GM04504 (cell line): ENCODE data around the gene CYB5RL.
"Not testable (repeated sequence)": the region's sequence is repeated elsewhere in the genome, so short reads cannot be mapped to it uniquely, and the experiment has no call there.

Experiments
- DNase-seq: peaks from one replicate; pipeline ENCODE4 v3.0.0-alpha.2; 2012; ENCODE audit warnings: low read depth

Gene CYB5RL

GRCh38 chr1:54199765-54200518, at the start of gene CYB5RL, which contains the start of gene MRPL37:
TSS of gene CYB5RL (minus strand) at chr1:54200030. CDS start at chr1:54195616, 4,414 bp downstream.
TSS of gene MRPL37 (plus strand) at chr1:54200167. CDS start at chr1:54200244, 77 bp downstream.
- DNase-seq = peak; percentile 92

DNA sequence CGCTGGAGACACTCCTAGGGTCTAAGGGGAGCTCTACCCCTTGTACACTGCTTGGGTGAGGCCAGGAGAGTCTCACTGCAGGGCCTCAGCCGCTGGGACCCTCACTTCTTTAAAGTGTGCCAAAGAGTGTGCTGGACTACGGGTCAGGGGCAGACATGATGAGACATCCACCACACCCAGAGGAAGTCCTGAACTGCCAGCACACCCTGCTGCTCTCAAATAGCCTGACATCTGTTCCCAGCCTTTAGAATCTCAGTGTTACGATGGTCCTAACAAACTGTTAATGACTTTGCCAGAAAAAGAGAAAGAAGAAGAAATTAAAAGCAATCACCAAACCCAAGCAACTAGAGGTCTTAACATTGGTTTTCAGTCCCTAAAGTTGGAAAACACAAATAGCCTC, 49.1 kb upstream of the CYB5RL start:
- DNase-seq = peak; percentile 6

DNA sequence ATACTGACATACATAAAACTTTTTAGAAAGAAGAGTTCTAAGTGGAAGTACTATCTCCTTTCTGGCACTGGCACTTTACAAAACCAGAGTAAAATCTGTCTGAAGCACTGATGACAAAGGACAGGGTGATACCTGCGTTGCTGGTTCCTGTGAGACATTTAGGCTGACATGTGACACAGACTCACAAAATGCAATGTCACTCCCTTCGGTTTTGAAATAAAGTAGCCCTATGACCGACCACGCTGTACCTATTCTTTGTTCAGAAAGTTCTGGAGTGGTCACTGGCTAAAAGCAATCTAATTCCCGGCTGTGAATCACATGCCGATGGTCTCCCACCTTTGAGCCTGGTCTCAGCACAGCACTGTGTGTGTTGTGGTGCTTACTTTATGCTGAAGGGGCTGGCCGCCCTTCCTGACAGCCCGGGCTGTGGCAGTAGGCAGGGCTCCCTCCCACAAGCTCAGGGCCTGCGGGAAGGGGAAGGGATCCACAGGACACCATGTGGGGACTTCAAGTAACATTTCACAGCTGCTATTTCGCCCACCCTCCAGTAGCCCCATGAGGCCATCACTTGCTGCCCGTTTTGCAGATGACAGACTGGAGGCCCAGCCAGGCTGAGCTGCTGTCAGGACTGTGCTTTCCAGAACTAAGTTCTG, 48.2 kb upstream of the CYB5RL start:
- DNase-seq = no peak

- no peak for DNase-seq
These were observed 46.4 kb upstream of the CYB5RL start for GRCh38 chr1:54246116-54246721.

- DNase-seq = no peak
These were observed 45.7 kb upstream of the CYB5RL start for GRCh38 chr1:54245501-54245900.

- no peak for DNase-seq
These were observed 44.8 kb upstream of the CYB5RL start for GRCh38 chr1:54244655-54245054.

DNA sequence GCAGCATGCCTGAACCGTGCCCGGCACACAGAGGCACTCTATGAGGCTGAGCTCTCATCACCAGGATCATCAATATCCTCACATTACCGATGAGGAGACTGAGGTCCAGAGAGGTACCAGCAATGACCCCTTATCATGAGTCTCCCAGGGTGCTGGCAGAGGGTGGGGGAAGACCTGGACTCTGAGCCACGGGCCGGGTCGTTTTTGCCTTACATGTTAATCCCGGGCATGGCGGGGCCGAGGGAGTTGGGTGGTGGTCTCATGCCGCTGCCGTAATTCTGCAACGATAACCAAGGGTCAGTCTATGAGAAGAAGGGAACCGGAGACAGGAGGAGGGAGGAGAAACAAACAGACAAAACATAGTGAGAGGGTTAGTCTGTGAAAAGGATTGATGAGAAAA, 43.2 kb upstream of the CYB5RL start:
- DNase-seq = no peak

GRCh38 chr1:54241364-54241763, 41.5 kb upstream of the CYB5RL start:
- DNase-seq = no peak

GRCh38 chr1:54240741-54241335, 41.0 kb upstream of the CYB5RL start:
- no peak for DNase-seq

DNA sequence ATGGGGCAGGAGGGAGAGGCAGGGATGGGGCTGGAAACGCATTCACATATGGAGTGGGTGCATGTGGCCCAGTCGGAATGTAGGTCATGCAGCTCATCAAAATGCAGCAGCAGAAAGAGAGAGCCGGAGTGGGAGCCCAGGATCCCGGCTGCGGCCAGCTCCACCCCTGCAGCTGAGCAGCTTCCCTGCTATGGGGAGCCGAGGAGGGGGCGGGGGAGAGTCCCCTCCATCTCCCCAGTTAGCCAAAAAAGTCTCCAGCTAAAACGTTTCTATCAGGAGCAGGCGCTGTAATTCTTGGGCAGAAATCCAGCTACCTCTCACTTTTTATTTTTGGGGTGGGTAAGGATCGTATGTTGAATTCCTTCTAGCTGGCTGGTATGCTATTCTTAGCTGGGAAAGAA, 39.8 kb upstream of the CYB5RL start:
- no peak for DNase-seq

DNA sequence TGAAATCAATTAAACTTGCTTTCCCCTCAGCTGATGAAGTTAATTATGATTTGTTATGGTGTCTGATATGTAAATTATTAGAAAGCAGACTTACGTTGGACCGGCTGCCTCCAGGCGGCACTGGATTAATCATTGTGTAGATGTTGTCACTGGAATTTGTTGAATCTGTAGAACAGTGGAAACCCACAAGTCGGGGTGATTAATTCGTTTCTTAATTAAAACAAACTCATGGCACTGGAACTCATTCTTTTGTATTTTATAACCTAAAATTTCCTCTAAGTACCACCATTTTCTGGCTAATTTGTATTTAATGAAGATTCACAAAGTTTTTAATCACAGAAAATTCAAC, 39.2 kb upstream of the CYB5RL start:
- DNase-seq = no peak

- DNase-seq = no peak
These were observed 38.7 kb upstream of the CYB5RL start for GRCh38 chr1:54238353-54239034.

DNA sequence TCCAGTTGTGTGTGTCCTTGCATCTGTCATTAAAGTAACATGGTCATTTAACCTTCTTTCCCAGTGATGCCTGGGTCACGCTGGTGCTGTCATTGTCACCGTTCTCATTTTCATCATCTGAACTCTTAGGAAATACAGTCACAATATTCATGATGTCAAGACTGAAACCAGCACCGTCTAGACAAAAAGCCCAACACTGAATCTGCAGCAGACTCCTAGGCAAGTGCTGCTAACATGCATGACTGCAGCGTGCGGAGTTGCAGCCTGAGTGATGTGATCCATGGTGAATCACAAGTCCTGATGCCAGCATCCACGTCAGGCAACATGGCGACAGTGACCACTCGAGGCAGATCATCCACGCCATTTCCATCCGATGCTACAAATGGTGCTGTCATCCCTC, 37.8 kb upstream of the CYB5RL start:
- no peak for DNase-seq

DNA sequence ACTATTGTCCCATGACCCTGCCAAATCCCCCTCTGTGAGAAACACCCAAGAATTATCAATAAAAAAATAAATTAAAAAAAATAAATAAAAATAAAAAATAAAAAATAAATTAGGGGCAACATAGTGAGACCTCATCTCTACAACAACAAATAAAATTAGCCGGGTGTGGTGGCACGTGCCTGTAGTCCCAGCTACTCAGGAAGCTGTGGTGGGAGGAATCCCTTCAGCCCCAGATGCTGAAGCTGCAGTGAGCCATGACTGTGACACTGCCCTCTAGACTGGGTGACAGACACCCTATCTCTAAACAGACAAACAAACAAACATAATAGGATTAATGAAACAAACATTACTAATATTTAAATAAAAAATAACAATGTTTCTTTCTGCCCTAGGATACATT, 34.5 kb upstream of the CYB5RL start:
- no peak for DNase-seq

DNA sequence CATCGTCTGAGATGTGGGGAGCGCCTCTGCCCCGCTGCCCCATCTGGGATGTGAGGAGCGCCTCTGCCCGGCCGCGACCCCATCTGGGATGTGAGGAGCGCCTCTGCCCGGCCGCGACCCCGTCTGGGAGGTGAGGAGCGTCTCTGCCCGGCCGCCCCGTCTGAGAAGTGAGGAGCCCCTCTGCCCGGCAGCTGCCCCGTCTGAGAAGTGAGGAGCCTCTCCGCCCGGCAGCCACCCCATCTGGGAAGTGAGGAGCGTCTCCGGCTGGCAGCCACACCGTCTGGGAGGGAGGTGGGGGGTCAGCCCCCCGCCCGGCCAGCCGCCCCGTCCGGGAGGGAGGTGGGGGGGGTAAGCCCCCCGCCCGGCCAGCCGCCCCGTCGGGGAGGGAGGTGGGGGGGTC, 33.4 kb upstream of the CYB5RL start:
- not testable (repeated sequence) for DNase-seq

- DNase-seq = no peak
These were observed 30.9 kb upstream of the CYB5RL start for GRCh38 chr1:54230507-54231339.

GRCh38 chr1:54229281-54229891, 29.6 kb upstream of the CYB5RL start:
- no peak for DNase-seq

- no peak for DNase-seq
These were observed 28.8 kb upstream of the CYB5RL start for GRCh38 chr1:54228638-54229079.

DNA sequence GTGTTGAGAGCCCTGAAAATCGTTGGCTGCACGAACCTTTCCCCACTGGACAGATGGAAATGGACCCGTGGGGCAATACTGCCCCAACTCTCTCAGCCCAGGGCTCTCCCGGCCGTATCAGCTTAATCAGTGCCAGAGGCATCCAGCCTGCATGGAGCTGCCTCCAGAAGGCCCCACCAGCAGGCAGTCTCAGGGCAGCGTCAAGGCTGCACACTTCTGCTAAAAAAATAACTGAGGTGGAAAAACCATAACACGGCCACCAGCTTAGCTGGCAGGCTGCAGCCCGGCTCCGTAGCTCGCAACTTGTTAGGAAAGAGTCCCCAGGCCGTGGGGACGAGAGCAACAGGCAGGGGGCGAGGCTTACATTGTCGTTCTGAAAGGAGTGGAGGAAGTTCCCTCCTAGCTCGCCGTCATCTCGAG, 28.1 kb upstream of the CYB5RL start:
- DNase-seq = no peak

- peak; percentile 32 for DNase-seq
These were observed 27.3 kb upstream of the CYB5RL start for GRCh38 chr1:54227091-54227602.
